DND-41 (cell line): ENCODE measurements around the gene CEP104.

Experiments used
- EZH2 ChIP-seq: IDR thresholded peaks from 3 replicates; pipeline ENCODE4 v1.6.1; 2012; ENCODE audit warnings: borderline replicate concordance, low read depth, mild to moderate bottlenecking, moderate library complexity, low read length, inconsistent platforms; ENCODE audit not compliant: severe bottlenecking
- TF ChIP-seq, protein P1 (sequence below): IDR thresholded peaks from 2 replicates; pipeline ENCODE4 v1.5.1; 2012; ENCODE audit warnings: borderline replicate concordance, low read length, moderate library complexity, mild to moderate bottlenecking; ENCODE audit not compliant: poor library complexity, severe bottlenecking; ENCODE audit errors: extremely low read depth

DNA sequence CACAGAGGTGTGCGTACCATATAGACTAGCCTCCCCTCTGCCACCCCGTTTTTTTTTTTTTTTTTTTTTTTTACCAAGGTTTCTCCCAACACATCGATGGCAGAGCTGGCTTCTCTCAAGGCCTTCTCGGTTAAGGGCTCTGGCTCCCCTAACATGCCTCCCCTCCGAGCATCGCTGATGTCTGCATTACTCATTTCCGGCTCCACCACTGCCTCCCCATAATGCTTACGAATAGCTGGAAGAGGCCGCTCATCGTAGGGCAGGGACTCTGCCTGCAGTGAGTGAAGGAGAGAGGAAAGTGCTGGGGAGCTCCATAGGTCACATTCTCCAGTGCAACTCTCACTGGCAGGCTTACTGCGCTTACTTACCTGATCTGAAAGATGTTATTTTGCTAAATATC lies 20.6 kb downstream of the CEP104 start:
- TF ChIP-seq, protein P1, sequence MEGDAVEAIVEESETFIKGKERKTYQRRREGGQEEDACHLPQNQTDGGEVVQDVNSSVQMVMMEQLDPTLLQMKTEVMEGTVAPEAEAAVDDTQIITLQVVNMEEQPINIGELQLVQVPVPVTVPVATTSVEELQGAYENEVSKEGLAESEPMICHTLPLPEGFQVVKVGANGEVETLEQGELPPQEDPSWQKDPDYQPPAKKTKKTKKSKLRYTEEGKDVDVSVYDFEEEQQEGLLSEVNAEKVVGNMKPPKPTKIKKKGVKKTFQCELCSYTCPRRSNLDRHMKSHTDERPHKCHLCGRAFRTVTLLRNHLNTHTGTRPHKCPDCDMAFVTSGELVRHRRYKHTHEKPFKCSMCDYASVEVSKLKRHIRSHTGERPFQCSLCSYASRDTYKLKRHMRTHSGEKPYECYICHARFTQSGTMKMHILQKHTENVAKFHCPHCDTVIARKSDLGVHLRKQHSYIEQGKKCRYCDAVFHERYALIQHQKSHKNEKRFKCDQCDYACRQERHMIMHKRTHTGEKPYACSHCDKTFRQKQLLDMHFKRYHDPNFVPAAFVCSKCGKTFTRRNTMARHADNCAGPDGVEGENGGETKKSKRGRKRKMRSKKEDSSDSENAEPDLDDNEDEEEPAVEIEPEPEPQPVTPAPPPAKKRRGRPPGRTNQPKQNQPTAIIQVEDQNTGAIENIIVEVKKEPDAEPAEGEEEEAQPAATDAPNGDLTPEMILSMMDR: no peak
- no peak for TF ChIP-seq EZH2
